ENCODE data around the gene USP7.
"Not testable (repeated sequence)": the region's sequence is repeated elsewhere in the genome, so short reads cannot be mapped to it uniquely, and the experiment has no call there.

The USP7 gene

GRCh38 chr16:8963821-8964441, at the start of gene USP7:
TSS of gene USP7 (minus strand) at chr16:8963906. CDS start at chr16:8963285, 621 bp downstream.
- DNase-seq (ENCODE audit: low read depth in 1 of 2, low spot score in 1 of 2): peak; percentile 85 to 91

- no peak for DNase-seq (ENCODE audit: low read depth in 1 of 2, low spot score in 1 of 2)
Observed at GRCh38 chr16:9013508-9013864, 49.8 kb upstream of the USP7 start.

- DNase-seq (ENCODE audit: low read depth in 1 of 2, low spot score in 1 of 2): no peak
Observed at GRCh38 chr16:9012848-9013507, 49.3 kb upstream of the USP7 start.

- DNase-seq (ENCODE audit: low read depth in 1 of 2, low spot score in 1 of 2): no peak
Observed at GRCh38 chr16:9012330-9012729, 48.6 kb upstream of the USP7 start.

GRCh38 chr16:9008601-9009260, 45.0 kb upstream of the USP7 start:
- peak; percentile 21 to 37 for DNase-seq (ENCODE audit: low read depth in 1 of 2, low spot score in 1 of 2)

- DNase-seq (ENCODE audit: low read depth in 1 of 2, low spot score in 1 of 2): no peak
Observed at GRCh38 chr16:9007177-9007794, 43.6 kb upstream of the USP7 start.

- no peak for DNase-seq (ENCODE audit: low read depth in 1 of 2, low spot score in 1 of 2)
Observed at GRCh38 chr16:9004183-9004582, 40.5 kb upstream of the USP7 start.

- DNase-seq (ENCODE audit: low read depth in 1 of 2, low spot score in 1 of 2): no peak
Observed at GRCh38 chr16:9003763-9004162, 40.1 kb upstream of the USP7 start.

- no peak for DNase-seq (ENCODE audit: low read depth in 1 of 2, low spot score in 1 of 2)
Observed at GRCh38 chr16:9003322-9003721, 39.6 kb upstream of the USP7 start.

- no peak for DNase-seq (ENCODE audit: low read depth in 1 of 2, low spot score in 1 of 2)
Observed at GRCh38 chr16:9002042-9002441, 38.3 kb upstream of the USP7 start.

GRCh38 chr16:9000664-9001063, 37.0 kb upstream of the USP7 start:
- DNase-seq (ENCODE audit: low read depth in 1 of 2, low spot score in 1 of 2): no peak

- no peak for DNase-seq (ENCODE audit: low read depth in 1 of 2, low spot score in 1 of 2)
Observed at GRCh38 chr16:8999800-9000199, 36.1 kb upstream of the USP7 start.

- DNase-seq (ENCODE audit: low read depth in 1 of 2, low spot score in 1 of 2): no peak
Observed at GRCh38 chr16:8998108-8998507, 34.4 kb upstream of the USP7 start.

GRCh38 chr16:8996891-8997290, 33.2 kb upstream of the USP7 start:
- no peak for DNase-seq (ENCODE audit: low read depth in 1 of 2, low spot score in 1 of 2)

GRCh38 chr16:8990445-8990844, 26.7 kb upstream of the USP7 start:
- no peak for DNase-seq (ENCODE audit: low read depth in 1 of 2, low spot score in 1 of 2)

- DNase-seq (ENCODE audit: low read depth in 1 of 2, low spot score in 1 of 2): no peak
Observed at GRCh38 chr16:8989099-8989878, 25.6 kb upstream of the USP7 start.

GRCh38 chr16:8986818-8987191, 23.1 kb upstream of the USP7 start:
- no peak for DNase-seq (ENCODE audit: low read depth in 1 of 2, low spot score in 1 of 2)

- no peak for DNase-seq (ENCODE audit: low read depth in 1 of 2, low spot score in 1 of 2)
Observed at GRCh38 chr16:8986111-8986510, 22.4 kb upstream of the USP7 start.

GRCh38 chr16:8982816-8983215, 19.1 kb upstream of the USP7 start:
- DNase-seq (ENCODE audit: low read depth in 1 of 2, low spot score in 1 of 2): no peak

GRCh38 chr16:8981901-8982300, 18.2 kb upstream of the USP7 start:
- DNase-seq (ENCODE audit: low read depth in 1 of 2, low spot score in 1 of 2): not testable (repeated sequence)

GRCh38 chr16:8976189-8976588, 12.5 kb upstream of the USP7 start:
- DNase-seq (ENCODE audit: low read depth in 1 of 2, low spot score in 1 of 2): not testable (repeated sequence)

Data from activated T-helper 1 cell treated with anti-CD3 and anti-CD28 coated beads, Interleukin-2, amount 50 U/mL, for 16 hours (primary cell).